GM21786 (cell line): ENCODE data around the gene COLEC11.
A peak's percentile ranks its signal among the peaks of the same experiment; 100 is the strongest.
"Not testable (repeated sequence)": the region's sequence is repeated elsewhere in the genome, so short reads cannot be mapped to it uniquely, and the experiment has no call there.

ENCODE experiments used
- ATAC-seq: cut with Tn5 transposase; IDR thresholded peaks from one replicate; pipeline ENCODE4 v1.9.1; 2021; ENCODE audit not compliant: unreplicated experiment

Gene COLEC11

DNA sequence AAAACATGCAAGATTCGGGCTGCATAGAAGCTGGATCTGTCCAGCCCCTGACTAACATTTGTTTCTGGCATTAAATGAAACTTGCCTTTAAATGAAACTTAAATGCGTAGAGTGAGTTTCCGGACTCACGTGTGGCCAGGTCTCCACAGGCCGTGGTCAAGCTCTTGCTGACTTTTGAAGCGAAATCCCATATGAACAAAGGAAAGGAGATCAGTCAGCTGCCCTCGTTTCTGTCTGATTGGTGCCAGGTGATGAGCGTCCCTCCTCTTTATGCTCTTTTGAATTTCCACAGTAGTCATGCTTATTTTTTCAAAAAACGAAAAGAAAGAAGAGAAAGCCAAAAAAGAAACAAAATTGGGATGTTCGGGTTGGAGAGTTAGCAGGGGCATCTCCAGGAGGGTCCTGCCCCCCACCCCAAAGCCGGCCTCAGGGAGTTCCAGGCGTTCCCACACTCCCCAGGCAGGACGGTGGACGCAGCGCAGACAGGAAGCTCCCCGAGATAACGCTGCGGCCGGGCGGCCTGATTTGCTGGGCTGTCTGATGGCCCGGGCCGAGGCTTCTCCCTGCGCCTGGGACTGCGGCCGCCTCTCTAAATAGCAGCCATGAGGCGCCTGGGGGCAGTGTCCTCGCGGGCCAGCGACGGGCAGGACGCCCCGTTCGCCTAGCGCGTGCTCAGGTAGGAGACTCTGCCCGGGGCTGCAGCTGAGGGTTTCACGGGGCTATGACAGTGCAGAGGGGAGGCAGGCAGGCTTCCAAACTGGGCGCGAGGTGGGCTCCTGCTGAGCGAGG, at the start of gene COLEC11:
COLEC11 (plus strand) TSS at position 620 of the 789 bp plus-strand sequence. CDS start 9,229 bp downstream, outside the sequence.
- no peak for ATAC-seq

DNA sequence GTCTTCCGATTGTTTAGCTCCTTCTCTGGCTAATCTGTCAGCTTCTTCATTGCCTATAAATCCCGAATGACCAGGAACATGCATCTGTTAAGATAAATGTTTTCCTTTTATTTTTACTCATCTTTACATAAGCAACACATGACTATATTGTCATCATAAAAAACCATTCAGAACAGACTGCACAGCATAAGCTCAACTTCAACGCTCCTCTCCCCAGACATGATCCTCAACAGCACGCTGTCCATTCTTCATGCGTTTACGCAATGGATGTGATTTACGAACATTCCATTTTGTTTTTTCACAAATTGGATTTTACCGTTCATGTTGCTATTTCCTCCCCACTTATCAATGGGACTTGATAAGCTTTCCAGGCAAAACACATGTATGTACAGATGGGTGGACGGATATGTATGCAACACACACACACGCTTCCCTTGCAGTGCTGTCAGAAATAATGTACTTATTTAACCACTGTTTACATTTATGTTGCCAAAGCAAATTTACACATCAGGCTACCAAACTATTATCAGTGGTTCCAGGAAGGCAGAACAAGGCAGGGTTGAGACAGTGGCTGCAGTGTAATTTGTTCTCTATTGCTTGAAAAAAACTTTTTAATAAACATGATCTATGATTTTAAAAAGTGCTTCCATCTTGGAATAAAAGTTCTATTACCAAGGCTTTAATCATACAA, 49.0 kb upstream of the COLEC11 start:
- no peak for ATAC-seq

DNA sequence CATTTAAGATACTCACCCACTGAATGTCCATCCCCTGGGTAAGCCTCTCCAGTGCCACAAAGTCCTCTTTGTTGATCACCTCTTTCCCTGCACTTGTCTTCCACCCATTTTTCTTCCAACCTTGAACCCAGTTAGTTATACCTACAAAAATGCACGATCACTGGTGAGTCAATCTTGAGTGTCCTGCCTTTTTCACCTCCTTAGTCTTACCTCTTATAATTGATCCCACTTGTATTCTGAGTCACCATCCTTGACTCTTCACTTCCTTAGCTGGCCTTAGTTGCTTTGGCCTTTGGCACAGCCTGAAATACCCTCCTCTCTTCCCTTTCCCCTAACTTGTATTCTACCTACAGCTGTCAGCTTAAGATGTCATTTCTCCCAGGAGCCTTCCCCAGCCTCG, 47.0 kb upstream of the COLEC11 start:
- ATAC-seq: no peak

DNA sequence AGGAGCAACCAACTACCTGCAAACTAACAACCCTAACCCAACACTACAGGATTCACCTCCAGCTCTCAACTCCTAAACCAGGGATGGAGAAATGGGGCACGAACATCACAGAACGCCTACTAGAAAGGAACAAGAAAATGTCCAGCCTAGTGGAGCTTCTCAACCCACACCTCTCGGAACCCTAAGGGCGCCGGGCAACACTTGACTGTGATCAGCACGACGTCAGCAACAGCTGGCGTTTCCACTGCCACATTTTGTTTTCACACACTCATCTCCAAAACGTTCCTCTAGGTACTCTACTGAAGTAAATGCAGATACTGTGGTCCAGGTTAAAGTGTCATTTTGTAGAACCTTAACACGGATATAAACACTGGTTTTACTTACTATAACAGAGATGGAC, 41.0 kb upstream of the COLEC11 start:
- no peak for ATAC-seq

DNA sequence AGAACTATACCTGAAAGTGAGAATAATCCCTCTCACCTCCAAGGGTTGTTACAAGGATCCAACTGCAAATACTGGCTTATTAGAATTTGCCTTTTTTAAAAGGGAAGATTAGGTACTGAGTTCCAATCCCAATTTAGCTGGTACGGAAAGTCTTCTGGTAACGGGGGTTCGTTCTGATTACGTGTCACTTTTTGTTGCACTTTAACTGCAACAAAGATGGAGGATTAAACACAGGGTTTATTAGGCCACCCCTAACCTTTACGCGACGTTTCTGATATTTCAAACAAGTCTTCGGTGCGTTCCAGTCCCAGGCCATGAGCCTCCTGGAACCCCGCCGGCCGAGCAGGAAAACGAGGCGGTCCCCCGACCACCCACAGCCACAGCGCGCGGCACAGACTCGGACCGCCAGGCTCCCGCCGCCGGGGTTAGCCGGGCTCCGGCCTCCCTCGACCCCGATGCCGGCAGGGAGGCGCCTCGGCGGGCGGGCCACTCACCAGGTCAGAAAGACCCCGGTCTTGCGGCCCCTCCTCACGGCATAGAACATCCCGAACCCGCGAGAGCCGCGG, 37.2 kb upstream of the COLEC11 start:
- peak; percentile 15 for ATAC-seq

DNA sequence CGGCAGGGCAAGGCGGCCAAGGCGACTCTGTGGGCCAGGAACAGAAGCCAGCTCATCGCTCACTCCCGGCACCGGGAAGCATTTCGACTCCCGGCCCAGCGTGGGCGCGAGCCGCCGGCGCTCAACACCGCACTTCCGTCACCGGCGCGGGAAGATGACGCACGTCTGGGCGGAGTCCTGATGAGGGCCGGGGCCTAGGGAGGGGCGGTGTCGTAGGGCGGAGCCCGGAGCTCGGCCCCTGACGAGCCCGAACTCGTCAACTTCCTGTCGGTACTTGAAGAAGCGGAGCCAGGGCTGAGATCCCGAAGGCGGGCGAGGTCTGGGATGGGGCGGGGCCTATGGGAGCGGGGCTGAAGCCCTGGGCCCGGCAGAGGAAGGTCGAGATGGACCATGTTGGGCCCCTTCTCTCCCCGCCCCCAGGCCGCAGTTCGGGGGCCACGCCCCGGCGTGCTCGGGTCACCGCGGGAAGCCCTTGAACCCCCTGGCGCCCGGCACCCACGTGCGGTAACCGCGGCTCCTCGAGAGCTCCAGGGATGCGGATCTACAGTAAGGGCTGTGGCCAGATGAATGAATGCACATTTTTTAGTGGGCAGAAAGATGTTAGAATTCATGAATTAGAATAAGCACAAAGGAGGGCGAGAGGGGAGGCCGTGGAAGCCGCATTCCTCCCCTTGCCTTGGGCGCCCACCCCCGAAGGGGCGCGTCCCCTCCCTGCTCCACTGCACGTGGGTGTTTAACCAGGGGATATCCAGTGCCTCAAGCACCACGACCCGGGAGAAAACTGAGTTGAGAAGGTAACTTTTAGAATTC, 36.5 kb upstream of the COLEC11 start, which contains the start of gene RNASEH1:
RNASEH1 (minus strand) TSS at position 129 of the 810 bp plus-strand sequence; CDS start at position 56, 73 bp downstream.
- peak; percentile 94 for ATAC-seq

DNA sequence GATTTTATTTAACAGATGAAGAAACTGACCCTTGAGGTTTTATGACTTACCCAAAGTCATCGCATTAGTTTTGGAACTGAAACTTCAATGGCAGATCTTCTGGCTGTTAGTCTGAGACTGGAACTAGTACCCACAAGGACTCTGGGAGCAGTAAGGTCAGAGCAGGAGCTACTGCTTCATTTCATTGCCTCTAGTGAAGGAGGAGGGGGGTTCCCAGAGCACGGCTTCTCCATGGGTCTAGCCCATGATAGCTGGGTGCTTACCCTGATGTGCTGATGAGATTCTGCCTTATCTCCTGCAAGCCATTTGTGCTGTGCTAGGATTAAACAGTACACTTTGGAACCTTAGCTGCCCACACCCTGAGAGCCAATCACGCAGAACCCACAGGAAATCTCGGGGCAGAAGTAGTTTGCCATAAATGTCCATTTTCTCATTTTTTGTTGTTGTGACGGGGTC, 31.4 kb upstream of the COLEC11 start:
- peak; percentile 48 for ATAC-seq

DNA sequence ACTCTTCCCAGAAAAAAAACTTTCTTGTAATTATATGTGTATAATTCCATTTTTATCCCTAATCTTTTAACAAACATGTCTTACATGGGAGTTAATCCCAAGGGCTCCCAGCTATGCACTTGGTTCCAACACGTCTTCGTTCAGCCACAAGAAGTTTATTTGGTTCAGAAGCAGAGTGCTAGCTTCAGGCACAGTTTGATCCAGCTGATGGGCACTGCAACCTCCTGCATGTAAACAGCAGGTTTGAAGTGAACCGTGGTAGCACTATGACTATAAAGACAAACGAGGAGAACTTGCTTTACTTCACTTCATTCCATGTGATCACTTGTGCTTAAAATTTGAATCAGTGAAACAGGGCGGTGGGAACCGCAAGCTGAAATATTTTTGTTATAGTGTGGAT, 29.8 kb upstream of the COLEC11 start:
- ATAC-seq: no peak

DNA sequence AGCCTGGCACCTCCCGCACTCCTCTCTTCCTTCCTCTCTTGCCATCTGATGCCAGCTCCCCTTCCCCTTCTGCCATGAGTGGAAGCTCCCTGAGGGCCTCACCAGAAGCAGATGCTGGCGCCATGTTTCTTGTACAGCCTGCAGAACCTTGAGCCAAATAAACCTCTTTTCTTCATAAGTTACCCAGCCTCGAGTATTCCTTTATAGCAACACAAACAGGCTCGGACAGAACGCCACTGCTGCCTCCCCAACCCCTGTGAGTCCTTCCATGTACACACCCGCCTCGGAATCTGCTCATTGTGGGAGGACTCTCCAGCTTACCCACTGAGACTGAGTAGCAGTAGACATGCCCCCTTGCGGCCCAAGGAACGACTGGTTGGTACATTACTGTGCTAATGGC, 28.1 kb upstream of the COLEC11 start:
- ATAC-seq: no peak

DNA sequence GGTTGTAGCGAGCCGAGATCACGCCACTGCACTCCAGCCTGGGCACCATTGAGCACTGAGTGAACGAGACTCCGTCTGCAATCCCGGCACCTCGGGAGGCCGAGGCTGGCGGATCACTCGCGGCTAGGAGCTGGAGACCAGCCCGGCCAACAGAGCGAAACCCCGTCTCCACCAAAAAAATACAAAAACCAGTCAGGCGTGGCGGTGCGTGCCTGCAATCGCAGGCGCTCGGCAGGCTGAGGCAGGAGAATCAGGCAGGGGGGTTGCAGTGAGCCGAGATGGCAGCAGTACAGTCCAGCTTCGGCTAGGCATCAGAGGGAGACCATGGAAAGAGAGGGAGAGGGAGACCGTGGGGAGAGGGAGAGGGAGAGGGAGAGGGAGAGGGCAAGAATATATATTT, 25.3 kb upstream of the COLEC11 start:
- ATAC-seq: not testable (repeated sequence)

DNA sequence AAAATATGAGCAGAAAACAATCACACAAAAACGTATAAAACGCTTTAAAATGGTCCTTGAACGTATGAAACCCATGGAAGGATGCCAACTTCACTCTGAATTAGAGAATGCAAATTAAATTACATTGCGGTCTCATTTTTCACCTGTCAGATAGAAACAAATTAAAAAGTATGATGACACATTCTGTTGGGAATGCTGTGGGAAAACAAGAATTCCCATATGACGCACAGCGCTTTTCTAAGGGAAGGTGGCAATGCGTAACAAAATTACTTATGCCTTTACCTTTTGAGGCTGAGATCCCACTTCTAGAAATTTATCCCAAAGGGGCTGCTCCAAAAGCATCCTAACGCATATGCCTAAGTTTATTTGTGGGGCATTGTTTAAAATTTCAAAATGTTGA, 23.6 kb upstream of the COLEC11 start:
- no peak for ATAC-seq

DNA sequence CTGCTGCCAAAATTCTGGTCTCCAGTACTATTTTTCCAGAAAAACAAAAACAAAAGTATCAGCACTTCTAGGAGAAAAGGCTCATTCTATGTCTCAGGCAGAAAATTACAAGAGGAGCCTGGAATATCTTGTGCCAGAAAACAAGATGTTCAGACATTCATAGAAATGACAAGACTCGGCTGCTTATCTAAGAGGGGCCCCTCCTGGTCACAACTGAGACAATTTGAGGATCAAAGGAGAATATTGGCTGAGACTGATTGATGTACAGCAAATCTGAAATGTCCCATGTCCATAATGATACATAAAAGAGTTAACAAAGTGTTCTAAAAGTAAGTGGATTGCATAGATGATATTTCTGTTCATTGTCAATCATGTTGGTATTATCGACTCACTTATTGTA, 22.3 kb upstream of the COLEC11 start:
- ATAC-seq: no peak

DNA sequence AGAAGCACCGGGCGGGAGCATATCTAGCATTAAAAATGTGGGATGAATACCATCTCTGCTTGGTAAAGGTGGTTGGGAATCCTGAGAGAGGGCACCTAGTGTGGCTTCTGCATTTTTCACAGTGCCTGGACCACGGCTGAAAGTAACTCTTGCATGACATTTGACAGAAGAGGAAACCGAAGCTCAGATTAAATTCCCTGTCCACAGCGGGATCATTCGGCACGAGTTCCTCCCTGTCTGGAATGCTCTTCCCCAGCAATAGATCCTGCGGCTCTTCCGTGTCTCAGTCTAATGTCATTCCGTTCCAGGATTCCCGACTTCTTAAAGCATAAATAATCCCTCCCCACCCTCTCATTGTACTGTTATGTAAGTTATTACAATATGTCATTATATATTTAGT, 20.8 kb upstream of the COLEC11 start:
- no peak for ATAC-seq

DNA sequence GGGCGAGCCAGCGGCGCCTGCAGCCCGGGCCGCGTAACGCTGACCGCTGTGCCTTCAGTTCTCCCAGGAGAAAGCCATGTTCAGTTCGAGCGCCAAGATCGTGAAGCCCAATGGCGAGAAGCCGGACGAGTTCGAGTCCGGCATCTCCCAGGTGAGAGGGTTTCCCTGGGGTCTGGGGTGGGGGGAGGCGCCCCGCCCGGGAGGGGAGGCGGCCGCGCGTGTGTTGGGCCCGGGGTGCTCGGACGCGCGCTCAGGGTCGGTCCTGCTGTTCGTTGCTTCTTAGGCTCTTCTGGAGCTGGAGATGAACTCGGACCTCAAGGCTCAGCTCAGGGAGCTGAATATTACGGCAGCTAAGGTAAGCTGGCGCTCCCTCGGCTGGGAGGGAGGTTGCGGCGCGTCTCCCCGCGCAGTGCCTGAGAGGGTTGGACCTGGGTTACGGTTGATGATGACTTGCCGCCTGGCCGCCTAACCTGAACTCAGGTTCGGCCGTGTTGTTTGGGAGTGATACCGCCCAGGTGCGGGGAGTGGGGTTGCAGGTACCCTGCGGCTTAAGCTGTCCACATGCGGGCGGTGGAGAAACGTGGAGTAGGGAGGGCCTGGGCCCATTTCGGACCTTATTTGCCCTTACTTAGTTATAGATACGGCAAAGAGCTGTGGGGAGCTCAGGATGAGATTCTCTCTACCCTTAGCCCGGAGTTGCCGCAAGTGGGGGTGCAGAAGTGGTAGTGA, 19.2 kb upstream of the COLEC11 start:
- ATAC-seq: peak; percentile 16

DNA sequence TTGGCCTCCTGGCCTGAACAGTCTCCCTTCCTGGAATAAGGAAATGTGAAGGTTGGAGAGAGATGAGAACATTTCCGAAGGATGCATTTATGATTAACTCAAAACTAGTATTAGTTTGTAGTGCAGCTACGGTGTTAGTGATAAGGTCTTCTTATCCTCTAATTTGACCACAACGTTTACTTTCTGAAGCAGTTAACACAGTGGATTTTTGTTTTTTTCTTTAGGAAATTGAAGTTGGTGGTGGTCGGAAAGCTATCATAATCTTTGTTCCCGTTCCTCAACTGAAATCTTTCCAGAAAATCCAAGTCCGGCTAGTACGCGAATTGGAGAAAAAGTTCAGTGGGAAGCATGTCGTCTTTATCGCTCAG, 18.7 kb upstream of the COLEC11 start:
- not testable (repeated sequence) for ATAC-seq

DNA sequence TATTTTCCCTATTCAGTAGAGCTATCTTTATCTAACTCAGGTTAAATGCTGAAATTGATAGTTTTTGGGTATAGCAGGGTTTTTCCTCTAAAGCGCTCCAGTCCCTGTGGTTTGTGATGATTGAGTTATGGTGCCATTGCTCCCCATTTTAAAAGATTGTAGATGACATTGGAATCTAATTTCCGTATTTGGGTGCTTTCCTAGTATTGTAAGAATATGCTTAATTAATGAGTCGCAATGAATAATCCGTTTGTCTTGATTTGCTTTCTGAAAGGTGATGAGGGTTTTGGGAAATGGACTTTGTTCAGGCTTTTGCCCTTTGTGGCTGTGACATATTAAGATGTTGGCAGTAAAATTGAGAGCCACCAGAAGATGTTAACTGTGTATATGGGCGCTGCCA, 15.9 kb upstream of the COLEC11 start:
- no peak for ATAC-seq

DNA sequence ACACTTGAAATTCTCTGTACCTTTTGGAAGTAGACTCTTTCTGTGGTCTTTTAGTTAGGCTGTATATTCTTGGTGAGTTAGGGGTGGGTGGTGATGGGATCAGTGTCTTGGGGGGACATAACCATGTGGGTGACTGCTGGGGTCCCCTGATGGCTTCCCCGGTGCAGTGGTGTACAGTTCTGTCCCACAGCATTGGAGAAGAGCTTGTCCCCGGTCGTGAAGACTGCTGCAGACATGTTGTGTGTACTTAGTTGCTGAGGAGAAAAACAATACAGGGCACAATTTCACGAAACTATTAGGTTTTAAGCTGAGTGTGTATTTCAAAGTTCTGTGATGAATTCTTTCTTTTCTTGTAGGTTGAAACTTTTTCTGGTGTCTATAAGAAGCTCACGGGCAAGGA, 14.5 kb upstream of the COLEC11 start:
- no peak for ATAC-seq

DNA sequence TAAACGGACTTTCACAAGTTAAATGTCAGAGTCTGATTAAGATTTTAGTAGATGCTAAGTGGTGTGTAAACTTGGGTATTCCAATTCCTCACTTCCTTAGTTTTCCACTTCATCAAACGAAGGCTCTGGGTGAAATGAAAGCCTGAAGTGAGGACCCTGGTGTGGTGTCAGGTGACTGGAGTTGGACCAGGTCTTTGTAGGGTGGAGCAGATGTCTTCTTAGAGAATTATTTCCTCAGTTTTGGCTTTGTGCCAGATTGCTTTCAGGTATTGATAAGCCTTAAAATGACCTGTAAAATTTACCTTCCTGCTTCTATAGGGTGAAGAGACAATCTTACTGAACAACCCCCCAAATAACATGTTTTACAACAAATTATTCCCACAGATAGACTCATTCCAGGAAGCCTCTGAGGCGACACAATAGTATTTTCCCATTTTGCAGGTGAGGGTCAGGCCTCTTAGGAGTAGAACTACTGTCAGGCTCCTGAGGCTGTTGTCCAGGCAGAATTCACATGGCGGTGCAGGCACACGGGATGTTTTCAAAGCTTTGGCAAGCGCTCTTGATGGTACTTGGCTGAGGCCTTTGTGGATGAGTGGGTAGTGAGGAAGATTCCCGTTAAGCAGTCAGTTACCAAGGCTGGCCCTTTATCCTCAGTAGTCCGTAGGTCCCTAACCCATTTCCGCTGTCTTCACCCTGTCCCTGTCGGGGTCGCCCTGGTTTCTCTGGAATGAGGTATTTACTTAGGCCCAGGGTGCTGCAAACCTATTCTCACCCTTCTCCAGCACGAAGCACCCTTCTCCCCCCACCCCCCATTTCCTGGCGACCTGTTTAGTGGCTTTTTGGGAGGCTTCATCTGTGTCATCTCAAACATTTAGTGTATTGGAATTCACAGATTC, 13.3 kb upstream of the COLEC11 start:
- ATAC-seq: no peak

DNA sequence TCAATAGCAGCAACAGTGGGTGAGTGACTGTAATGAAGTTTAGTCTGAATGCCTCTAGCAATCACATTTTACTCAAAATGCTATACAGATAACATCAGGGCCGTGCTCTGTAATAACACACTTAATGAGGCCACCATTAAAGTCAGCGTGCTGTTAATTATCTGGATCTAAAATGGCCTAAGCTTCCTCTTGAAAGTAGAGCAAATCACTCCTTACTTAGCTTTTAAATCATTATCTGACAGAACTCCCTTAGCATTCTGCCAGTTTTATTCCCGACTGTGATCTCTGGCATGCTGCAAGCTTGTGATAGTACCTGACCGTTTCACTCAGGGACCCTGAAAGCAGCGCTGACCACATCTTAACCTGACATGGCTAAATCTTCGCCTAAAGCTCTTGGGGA, 10.8 kb upstream of the COLEC11 start:
- no peak for ATAC-seq
